LoVo (cell line): ENCODE measurements around the gene CCDC138.

Experiments used
- DNase-seq: peaks from one replicate; pipeline ENCODE4 v3.0.0-alpha.2; 2016; ENCODE audit warnings: low spot score

The CCDC138 gene

GRCh38 chr2:108829578-108830310 lies 43.2 kb downstream of the CCDC138 start:
- no peak for DNase-seq

GRCh38 chr2:108833219-108833618 lies 46.6 kb downstream of the CCDC138 start:
- DNase-seq, result no peak

- no peak for DNase-seq
Measured at GRCh38 chr2:108834620-108835019, 48.0 kb downstream of the CCDC138 start.

DNA sequence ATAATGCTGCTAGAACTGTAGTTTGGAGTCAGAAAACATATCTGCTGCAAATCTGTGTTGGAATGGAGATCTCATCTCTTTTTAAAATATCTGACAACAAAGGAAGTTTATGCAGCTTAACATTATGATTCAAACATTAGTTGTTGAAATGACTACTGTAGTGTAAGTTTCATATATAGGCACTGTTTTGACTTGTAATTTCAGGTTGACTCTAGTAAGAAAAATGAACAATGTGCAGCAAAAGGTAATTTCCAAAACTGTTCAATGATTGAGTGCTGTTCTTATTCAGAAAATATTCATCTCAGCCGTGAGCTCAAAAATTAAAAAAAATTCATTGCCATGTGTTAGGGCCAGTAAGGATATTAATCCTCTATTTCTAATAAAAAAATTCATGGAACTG lies 48.5 kb downstream of the CCDC138 start:
- DNase-seq, result no peak

GRCh38 chr2:108837198-108837597 lies 50.6 kb downstream of the CCDC138 start:
- no peak for DNase-seq

DNA sequence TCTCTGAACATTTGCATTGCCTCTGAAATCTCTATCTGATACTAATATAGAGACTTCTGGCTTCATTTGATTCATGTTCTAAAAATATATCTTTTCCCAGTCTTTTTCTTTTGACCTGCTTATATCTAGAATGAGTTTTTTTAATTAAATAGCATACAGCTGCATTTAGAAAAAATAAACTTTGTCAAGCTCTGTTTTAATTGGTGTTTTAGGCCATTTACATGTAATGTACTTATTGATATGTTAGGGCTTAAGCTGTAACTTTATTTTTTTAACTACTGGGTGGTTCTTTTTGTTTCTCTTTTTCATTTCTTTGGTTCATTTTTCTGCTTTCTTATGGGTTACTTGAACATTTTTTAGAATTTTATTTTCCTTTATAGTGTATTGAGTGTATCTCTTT lies 54.9 kb downstream of the CCDC138 start:
- no peak for DNase-seq

DNA sequence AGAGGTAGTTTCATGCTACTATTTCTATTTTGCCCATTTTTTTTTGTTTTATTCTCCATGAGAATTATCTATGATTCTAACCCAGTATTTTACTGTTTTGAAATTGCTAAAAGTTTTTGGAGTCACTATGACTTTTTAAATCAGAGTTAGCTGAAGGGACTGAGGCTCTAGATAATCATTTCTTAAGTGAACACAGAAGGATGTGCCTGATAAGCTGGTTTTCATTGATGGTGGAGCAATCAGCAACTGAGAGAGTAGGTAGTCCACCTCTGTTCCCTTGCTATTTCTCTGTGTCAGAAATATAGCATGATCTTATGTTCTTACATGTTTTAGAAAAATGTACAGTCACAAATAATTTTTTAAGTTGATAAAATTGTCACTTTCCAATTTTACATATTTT lies 59.4 kb downstream of the CCDC138 start:
- DNase-seq, result no peak

- DNase-seq, result no peak
Measured at GRCh38 chr2:108847000-108847399, 60.4 kb downstream of the CCDC138 start.

- DNase-seq, result no peak
Measured at GRCh38 chr2:108852375-108852774, 65.8 kb downstream of the CCDC138 start.

GRCh38 chr2:108853421-108853820 lies 66.8 kb downstream of the CCDC138 start:
- DNase-seq, result no peak

GRCh38 chr2:108854484-108854883 lies 67.9 kb downstream of the CCDC138 start:
- no peak for DNase-seq

- peak; percentile 34 for DNase-seq
Measured at GRCh38 chr2:108855194-108855593, 68.6 kb downstream of the CCDC138 start.

GRCh38 chr2:108858894-108859293 lies 72.3 kb downstream of the CCDC138 start:
- no peak for DNase-seq

- no peak for DNase-seq
Measured at GRCh38 chr2:108866041-108866440, 79.5 kb downstream of the CCDC138 start.

GRCh38 chr2:108868911-108869310 lies 82.3 kb downstream of the CCDC138 start:
- no peak for DNase-seq

- DNase-seq, result no peak
Measured at GRCh38 chr2:108869542-108869941, 83.0 kb downstream of the CCDC138 start.

GRCh38 chr2:108870069-108870644 lies 83.6 kb downstream of the CCDC138 start:
- no peak for DNase-seq

- DNase-seq, result no peak
Measured at GRCh38 chr2:108877506-108877905, 90.9 kb downstream of the CCDC138 start.

DNA sequence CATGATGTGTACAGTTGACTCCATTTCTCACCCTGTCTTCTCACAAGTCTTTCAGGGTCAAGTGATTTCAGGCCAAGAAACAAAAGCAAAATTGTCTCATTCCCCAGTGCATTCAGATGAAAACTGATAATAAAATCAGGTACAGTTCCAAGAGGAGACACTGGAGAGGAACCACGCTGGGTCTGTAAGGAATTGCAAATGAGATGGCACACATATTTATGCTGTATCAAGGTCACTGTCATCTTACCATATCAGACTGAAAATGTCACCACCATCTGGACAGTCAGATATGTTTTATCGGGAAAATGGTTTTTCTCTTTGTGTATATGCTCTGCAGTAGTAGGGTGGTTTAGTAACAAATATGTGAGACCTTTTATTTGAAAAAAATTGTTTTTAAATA lies 91.7 kb downstream of the CCDC138 start:
- DNase-seq, result no peak

DNA sequence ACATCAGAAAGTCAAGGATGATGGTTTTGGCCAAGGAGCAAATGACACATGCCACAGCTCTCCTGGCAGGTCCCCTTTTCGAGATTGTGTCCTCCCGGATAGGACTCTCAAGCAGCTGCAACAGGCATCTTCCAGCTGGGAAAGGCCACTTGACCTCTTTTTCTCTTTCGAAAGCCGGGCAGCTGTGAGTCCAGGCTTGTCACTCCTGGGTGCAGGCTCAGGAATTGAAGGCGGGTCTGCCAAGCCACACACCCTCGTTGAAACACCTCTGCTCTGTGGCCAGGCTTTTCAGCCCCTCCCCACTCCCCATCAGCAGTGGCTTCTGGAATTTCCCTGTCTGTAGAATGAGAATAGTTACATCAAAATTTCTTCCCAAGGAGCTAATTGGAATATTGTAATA lies 98.0 kb downstream of the CCDC138 start:
- DNase-seq, result no peak

DNA sequence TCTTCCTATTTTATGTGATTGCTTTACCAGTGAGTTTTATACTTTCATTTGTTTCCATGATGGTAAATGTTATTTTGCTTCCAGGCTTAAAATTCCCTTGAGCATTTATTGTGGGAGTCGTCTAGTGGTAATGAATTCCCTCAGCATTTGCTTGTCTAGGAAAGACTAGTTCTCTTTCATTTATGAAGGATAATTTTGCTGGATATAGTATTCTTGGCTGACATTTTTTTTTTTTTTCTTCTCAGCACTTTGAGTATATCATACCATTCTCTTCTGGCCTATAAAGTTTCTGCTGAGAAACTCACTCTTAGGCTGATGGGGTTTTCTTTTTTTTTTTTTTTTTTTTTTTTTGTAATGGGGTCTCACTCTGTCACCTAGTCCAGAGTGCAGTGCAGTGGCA lies 103.3 kb downstream of the CCDC138 start:
- no peak for DNase-seq

GRCh38 chr2:108893277-108893676 lies 106.7 kb downstream of the CCDC138 start:
- no peak for DNase-seq

GRCh38 chr2:108894766-108895165 lies 108.2 kb downstream of the CCDC138 start:
- no peak for DNase-seq

DNA sequence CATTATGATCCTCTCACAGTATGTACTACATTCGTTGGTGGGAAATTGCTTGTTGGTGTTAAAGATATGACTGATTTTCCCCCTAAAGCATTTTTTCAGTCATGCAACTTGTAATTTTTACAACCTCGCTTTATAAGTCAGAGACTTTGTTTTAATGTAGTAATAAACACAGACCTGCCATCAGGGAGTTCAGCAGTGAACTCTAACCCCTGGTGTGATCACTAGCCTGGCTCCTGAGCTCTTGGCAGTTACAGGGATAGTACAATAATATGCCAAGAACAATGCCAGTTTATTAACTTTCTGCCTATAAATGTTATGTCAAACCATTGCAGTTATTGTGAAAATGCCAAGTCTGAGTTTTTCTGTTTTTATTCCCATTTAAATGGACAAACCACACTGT lies 108.6 kb downstream of the CCDC138 start:
- peak; percentile 4 for DNase-seq
